Right atrium auricular region (tissue), 2 donors: ENCODE results near the gene PTPRC. TPM values are rescaled to one million over a fixed set of nuclear protein-coding genes. Genes with fewer than 3 reads are reported as not detected.

Experiments used
- DNase-seq: peaks from one replicate; pipeline ENCODE4 v3.0.0-alpha.2; 2019; ENCODE audit warnings: low spot score
- H3K27ac ChIP-seq, 2 donors: fragments of 200-600 bp; sonication (generic); 1 replicate in 1 of 2; 2 replicates in 1 of 2; pipeline ENCODE4 v1.5.1; 2016 to 2019
- H3K27me3 ChIP-seq, 2 donors: fragments of 200-600 bp; sonication (generic); one replicate each; pipeline versions ENCODE4 v1.5.1 to v1.6.0; 2017 to 2019
- H3K36me3 ChIP-seq: fragments of 200-600 bp; sonication (generic); one replicate; pipeline ENCODE4 v1.5.1; 2016
- H3K4me1 ChIP-seq, 2 donors: fragments of 200-600 bp; sonication (generic); one replicate each; pipeline versions ENCODE4 v1.5.1 to v1.6.0; 2017 to 2019
- H3K4me3 ChIP-seq, 2 donors: fragments of 200-600 bp; sonication (generic); 1 replicate in 1 of 2; 2 replicates in 1 of 2; pipeline ENCODE4 v1.5.1; 2017 to 2019; ENCODE audit warnings: mild to moderate bottlenecking in 1 of 2, moderate library complexity in 1 of 2
- H3K9me3 ChIP-seq, 2 donors: fragments of 200-600 bp; sonication (generic); one replicate each; pipeline ENCODE4 v1.5.1; 2019
- CTCF ChIP-seq, 2 donors: fragments of 200-600 bp; sonication (generic); IDR thresholded peaks; one replicate each; pipeline ENCODE4 v1.5.1; 2019; ENCODE audit warnings: antibody characterized with exemption in 2 of 2
- total RNA-seq, 2 donors: library from RNA; depleted of rRNA; stranded (reverse); fragments of >200 nt; gene quantifications; one replicate each; pipeline ENCODE4 v1.1.0, GENCODE V29; 2016

The PTPRC gene
- total RNA-seq, 2 donors from 2014 or later = 5.5 to 10.1 TPM

- no peak for DNase-seq
- H3K9me3 ChIP-seq = no peaks in the 10 kb centered on the region
- H3K4me3 ChIP-seq = no peak overlapping the region
- no peak overlapping the region for H3K27ac ChIP-seq
- no peaks in the 10 kb centered on the region for H3K4me1 ChIP-seq
- no peaks in the 10 kb centered on the region for H3K36me3 ChIP-seq
- no peak for TF ChIP-seq CTCF (IDR thresholded peaks at IDR 0.05)
- H3K27me3 ChIP-seq = no peaks in the 10 kb centered on the region
These were observed 52.2 kb downstream of the PTPRC start for GRCh38 chr1:198691063-198691462.

GRCh38 chr1:198693321-198693720 is 54.5 kb downstream of the PTPRC start:
- no peaks in the 10 kb centered on the region for H3K4me1 ChIP-seq
- H3K27me3 ChIP-seq = no peaks in the 10 kb centered on the region
- TF ChIP-seq CTCF (IDR thresholded peaks at IDR 0.05) = no peak
- H3K36me3 ChIP-seq = no peaks in the 10 kb centered on the region
- H3K9me3 ChIP-seq = no peaks in the 10 kb centered on the region
- no peak overlapping the region for H3K27ac ChIP-seq
- H3K4me3 ChIP-seq = no peak overlapping the region
- DNase-seq = no peak

GRCh38 chr1:198694542-198694941 is 55.7 kb downstream of the PTPRC start:
- no peak for TF ChIP-seq CTCF (IDR thresholded peaks at IDR 0.05)
- H3K27ac ChIP-seq = no peak overlapping the region
- H3K9me3 ChIP-seq = no peaks in the 10 kb centered on the region
- H3K4me3 ChIP-seq = no peak overlapping the region
- no peak for DNase-seq
- no peaks in the 10 kb centered on the region for H3K36me3 ChIP-seq
- no peaks in the 10 kb centered on the region for H3K27me3 ChIP-seq
- no peaks in the 10 kb centered on the region for H3K4me1 ChIP-seq

- Histone ChIP-seq H3K27ac (no peak overlapping the region), H3K4me3 (no peak overlapping the region), H3K36me3 (no peaks in the 10 kb centered on the region), H3K27me3 (no peaks in the 10 kb centered on the region), H3K9me3 (no peaks in the 10 kb centered on the region), H3K4me1 (no peaks in the 10 kb centered on the region)
- TF ChIP-seq CTCF (IDR thresholded peaks at IDR 0.05) = no peak
- no peak for DNase-seq
These were observed 57.4 kb downstream of the PTPRC start for GRCh38 chr1:198696211-198696610.

- peak in 1 of 2 donors; percentile 66 for TF ChIP-seq CTCF (IDR thresholded peaks at IDR 0.05)
- H3K4me3 ChIP-seq = no peak overlapping the region
- no peaks in the 10 kb centered on the region for H3K9me3 ChIP-seq
- no peak overlapping the region for H3K27ac ChIP-seq
- DNase-seq = no peak
- H3K36me3 ChIP-seq = no peaks in the 10 kb centered on the region
- H3K4me1 ChIP-seq = no peaks in the 10 kb centered on the region
- no peaks in the 10 kb centered on the region for H3K27me3 ChIP-seq
These were observed 60.6 kb downstream of the PTPRC start for GRCh38 chr1:198699167-198700015.

GRCh38 chr1:198700016-198700392 is 61.2 kb downstream of the PTPRC start:
- H3K36me3 ChIP-seq = no peaks in the 10 kb centered on the region
- TF ChIP-seq CTCF (IDR thresholded peaks at IDR 0.05) = no peak
- H3K27ac ChIP-seq = no peak overlapping the region
- H3K4me1 ChIP-seq = no peaks in the 10 kb centered on the region
- no peak for DNase-seq
- H3K27me3 ChIP-seq = no peaks in the 10 kb centered on the region
- H3K4me3 ChIP-seq = no peak overlapping the region
- no peaks in the 10 kb centered on the region for H3K9me3 ChIP-seq
